HL-60/S4 treated with retinoic acid at 250 ng/mL for 4 days and 3 days (cell line): ENCODE data around the gene ATXN1.

Experiments
- in situ Hi-C: fragments of 300-500 bp; cut with MboI; formaldehyde crosslinking; loops from 2 replicates; pipeline ENCODE4 v1.7.0; 2022; ENCODE audit warnings: low sequenced_read_pairs

Gene ATXN1

DNA sequence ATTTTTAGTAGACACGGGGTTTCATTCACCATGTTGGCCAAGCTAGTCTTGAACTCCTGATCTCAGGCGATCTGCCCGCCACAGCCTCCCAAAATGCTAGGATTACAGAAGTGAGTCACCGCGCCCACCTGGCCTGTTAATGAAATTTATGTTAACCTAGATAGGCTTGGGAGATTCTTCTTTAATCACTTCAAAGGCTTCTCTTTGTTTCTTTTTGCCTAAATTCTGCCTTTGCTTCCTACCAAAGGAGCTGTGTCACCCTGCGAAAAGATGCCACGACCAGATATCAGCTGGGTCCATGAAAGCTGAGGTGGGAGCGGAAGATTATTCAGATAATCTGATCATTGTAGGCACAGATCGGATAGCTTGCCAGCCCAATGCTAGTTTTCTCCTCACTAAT is 447.5 kb downstream of the ATXN1 start:
- in situ Hi-C loops = no loop called here

DNA sequence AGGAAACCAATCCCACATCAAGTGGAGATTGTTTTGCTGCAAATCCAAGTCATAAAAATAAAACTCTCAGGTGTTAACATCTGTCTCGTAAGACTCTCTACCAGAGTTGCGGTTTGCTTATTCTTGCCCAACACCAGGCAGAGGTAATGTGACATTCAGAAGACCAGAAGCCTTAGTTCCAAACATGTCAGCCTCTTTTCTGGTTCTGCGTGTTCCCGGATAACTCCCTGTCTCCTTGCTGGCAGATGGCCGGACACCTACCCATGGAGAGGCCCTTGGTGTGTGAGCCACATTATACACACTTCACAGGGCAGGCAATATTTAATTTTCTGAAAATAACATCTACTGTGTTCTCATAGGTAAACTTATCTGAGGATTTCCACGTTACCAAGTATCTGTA is 449.5 kb downstream of the ATXN1 start:
- in situ Hi-C loops = no loop called here

DNA sequence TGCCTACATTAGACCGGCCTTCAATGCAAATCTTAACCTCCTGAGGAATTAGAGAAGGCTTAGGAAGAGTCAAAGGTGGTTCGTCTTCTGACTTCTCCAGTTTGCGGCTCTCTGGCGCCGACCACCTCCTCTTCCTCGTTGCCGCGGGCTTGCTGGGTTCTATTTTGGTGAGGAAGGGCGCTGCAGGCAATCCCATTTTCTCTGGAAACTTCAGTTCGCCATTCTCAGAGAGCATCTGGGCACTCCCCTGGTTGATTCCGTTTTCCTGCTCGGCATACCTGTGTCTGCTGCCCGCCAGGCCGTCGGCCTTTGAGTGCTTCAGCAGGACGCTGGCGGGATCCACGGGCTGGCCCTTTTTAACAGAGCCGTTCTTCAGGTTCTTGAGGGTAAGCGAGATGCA is 454.9 kb downstream of the ATXN1 start:
- in situ Hi-C loops = no loop called here

DNA sequence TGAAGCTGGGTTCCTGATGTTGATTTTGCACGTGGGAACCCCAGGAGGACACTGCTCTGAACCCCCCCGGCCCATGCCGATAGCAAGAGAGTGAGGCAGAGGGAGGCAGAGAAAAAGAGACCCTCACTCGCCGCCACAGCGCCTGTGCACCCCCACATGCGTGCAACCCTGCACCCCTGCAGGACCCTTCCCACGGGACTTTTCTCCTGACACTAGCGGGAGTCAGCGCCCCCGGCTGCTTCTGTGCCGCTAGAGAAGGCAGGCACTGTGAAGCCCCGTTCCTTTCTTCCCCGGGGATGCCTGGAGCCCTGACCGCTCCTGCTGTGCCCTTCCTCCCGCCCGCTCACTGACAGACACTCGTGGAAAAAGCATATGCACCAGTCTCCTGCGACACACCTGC is 455.5 kb downstream of the ATXN1 start:
- in situ Hi-C loops = no loop called here

DNA sequence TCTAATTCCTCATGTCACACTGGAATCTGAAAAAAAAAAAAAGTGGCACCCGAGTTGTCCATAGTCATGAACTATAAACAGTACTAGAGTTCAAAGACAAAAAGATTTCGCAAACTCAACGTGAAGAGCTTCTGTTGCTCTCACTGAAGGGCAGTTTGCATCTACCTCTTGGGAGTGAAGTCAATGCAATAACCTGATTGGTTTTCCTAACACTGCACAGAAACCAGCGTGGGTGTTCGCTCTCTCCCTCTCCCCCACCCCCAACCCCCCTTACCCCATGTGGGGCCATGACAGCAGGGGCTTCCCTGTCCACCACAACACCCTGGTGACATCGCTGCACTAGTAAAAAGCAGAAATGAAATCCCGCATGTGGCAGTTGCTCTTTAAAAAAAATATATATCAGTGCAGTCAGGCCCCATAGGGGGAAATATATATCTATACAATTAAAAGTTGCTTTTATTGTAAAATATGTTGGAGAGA is 456.0 kb downstream of the ATXN1 start:
- in situ Hi-C loops = no loop called here

DNA sequence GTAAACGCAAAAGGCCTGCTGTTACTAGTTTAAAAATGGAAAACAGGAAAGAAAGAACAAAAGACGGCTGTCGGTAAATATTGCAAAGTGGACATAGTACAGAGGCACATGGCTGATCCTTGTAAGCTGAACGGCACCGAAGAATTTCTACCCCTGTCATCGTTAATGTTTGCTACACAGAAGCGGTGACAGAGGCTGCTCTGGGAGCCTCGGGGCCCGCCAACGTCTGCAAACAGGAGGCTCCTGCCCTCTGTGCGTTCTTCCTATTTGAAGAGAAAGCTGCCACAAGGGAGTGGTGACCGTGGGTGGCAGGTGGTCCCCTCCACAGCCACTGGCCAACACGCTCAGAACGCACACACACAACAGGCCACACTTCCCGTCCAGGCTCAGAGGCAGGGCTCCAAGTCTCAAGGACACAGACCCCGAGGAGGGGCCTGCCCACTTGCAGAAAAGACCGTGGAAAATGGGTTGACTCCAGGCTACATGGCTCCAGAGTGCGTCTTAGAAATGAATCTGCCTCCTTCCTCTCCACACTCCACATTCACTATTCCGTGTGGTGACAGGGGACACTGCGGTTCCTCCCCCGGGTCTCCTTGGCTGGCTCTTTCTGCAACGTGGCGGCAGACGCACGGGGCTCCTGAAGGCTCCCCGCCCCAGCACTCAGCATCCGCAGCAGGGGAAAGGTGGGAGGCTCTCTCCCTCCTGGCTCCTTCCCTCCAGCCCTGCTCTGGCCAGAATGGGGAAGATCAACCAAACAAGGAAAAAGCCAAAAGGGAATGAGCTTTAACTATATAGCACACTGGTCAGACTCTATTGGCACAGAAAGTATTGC is 458.3 kb downstream of the ATXN1 start:
- in situ Hi-C loops = no loop called here

DNA sequence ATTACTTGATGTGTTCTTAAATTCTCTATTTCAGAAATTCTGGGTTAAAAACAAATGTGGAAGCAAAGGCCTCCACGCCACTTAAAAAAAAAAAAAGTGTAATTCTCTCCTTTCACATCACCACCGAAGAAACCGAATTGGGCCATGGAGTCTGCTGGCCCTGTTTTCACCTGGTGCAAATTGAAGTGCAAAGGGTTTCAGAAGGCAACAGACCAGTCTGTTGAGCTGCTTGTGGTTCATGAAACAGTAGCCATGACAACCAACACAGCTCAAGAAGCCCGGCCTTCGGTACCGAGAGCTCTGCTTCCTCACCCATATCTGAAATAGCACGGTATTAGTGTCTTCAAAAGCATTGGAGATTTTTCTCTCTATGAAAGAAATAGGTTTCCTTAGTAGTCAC is 459.7 kb downstream of the ATXN1 start:
- in situ Hi-C loops = no loop called here

DNA sequence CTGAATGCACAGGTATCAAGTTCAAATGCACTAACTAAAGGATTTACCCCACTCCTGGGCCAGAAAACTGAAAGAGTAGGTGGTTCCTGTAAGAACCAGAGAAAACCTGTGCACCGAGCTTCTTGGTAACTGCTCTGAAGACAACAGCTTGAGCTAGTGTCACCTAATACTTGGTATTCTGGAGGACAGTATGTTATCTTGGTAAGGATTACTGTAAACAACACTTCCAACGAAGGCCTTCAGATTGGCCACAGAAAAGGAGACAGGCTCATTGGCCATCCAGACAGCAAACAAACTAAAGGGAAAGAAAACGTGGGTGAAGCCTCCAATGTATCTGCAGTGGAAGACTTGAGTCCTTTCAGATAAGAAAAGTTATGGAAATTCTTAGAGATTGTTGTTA is 461.4 kb downstream of the ATXN1 start:
- in situ Hi-C loops = no loop called here

DNA sequence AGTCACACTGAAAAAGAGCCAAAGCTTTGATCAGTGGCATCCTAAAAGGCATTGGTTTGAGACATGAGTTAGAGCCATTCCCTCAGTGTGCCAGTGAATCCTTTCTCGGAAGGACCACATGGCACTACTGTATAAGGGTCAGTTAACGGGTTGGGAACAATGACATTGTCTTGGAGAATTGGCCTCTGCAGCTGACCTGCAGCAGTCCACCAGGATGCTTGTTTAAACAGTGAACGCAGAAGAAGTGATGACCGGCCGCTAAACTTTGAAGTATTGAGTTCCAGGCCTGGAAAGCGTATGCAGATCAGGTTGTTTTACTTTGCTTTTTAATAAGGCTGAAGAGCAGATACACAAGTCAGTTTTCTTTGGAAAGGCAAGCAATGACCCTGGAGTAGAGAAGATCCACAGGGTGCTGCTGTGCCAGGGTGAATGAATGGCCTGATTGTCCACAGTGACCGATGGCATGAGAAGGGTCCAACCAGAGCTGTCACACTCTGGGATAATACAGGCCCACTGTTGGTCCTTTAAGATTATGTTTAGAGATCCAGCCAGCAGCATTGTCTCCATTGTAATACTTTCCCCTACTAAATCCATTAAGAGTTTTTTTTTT is 465.1 kb downstream of the ATXN1 start:
- in situ Hi-C loops = no loop called here

DNA sequence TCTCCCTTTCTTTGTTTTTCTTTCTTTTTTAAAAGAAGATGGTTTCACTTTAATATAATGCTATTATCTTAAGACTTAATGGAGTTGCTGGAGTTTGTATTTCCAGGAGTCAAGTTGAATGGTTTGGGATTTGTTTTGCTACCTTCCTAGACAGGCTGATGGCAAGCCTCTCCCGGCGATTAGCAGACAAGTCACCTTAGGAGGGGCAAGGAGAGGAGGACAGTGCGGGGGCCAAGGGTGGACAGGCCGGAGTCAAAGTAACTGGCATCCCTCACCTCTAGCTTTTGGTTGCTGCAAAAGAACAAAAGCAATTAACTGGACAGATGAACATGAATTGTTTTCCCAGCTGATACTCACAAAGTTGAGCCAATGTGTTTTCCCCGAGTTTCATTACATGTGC is 465.8 kb downstream of the ATXN1 start:
- in situ Hi-C loops = no loop called here

DNA sequence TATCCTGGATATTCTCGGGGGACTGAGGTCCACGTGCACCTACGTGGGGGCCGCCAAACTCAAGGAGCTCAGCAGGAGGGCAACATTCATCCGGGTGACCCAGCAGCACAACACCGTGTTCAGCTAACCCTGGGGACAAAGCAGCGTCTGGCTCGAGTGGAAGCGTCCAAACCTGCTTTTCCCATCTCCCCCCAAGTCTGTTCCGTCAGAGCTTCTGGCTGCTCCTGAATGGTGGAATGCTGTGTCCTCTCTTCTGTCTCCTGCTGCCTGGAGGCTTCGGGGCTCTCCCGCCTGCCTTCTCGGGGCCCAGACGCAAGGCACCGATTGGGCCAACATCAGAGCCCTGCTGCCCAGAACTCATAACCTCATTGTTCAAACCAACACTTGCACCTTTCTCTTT is 466.2 kb downstream of the ATXN1 start:
- in situ Hi-C loops = no loop called here

DNA sequence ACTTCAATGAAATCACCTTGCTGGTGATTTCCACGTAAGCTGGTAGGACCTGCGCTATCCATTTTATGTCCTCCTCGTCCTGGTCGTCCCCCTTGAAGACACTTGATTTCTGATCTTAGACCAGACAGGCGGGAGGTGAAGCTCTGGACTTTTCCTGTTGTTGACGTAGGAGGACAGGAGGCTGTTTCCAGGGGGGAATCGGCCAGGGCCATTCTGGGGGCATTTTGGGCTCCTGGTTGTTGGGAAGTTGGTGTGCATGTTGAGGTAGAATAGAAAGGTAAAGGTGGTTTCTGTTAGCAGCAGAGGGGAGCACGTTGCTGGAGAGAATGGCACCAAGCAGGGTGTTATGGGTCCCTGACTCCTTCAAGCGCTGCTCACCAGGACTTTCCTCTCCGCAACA is 466.9 kb downstream of the ATXN1 start:
- in situ Hi-C loops = no loop called here

DNA sequence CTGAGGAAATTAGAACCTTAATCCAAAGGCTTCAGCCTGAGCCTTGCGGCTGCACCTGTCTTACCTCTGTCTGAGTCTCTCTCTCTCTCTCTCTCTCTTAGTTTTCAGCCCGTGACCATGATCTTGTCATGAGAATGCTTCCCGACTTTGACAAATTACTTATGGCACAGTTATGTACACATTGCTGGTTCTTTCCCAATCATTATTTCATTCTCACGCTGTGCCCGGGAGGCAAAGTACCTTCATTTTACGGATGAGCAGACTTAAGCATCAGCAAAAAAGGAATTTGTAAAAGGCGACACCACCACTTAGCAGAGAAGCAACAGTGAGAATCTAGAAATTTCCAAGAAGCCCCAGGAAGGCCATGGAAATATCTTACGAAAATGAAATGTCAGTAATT is 468.3 kb downstream of the ATXN1 start:
- in situ Hi-C loops = no loop called here

DNA sequence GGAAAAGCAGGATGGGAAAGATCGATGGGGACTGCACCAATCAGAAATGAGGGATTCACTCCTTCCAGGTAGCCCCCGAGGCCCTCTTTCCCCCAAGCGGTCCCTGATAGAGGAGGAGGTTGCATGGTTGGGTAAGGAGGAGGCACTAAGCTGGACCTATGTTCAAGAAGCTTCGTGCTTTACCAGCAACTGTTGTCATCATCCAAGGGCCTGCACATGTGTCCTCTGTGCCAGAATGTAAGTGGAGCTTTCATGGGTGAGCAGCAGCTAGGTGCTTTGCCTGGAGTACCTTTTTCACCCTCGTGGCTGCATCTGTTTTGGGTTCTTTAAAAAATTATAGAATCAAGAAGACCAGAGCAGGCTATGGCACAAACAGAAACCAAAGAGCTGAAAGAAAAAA is 468.8 kb downstream of the ATXN1 start:
- in situ Hi-C loops = no loop called here

DNA sequence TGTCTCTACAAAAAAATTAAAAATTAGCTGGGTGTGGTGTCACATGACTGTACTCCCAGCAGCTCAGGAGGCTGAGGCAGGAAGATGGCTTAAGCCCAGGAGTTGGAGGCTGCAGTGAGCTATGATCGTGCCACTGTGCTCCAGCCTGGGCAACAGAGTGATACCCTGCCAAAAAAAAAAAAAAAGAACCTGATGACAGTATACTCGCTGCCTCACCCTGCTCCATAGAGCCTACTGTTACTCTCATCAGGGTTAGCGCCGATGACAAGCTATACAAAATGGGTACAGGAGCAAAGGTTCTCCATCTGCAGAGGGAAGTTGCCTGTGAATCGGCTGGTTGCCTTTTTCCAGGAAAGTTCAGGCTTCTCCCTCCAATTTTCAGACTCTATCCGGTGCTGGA is 469.5 kb downstream of the ATXN1 start:
- in situ Hi-C loops = no loop called here

DNA sequence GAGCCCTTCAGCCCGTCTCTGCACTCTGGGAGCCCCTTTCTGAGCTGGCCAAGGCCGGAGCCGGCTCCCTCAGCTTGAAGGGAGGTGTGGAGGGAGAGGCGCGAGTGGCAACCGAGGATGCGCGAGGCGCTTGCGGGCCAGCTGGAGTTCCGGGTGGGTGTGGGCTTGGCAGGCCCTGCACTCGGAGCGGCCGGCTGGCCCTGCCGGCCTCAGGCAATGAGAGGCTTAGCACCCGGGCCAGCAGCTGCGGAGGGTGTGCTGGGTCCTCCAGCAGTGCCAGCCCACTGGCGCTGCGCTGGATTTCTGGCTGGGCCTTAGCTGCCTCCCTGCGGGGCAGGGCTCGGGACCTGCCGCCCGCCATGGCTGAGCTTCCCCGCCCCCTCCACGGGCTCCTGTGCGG is 473.1 kb downstream of the ATXN1 start:
- in situ Hi-C loops = no loop called here

DNA sequence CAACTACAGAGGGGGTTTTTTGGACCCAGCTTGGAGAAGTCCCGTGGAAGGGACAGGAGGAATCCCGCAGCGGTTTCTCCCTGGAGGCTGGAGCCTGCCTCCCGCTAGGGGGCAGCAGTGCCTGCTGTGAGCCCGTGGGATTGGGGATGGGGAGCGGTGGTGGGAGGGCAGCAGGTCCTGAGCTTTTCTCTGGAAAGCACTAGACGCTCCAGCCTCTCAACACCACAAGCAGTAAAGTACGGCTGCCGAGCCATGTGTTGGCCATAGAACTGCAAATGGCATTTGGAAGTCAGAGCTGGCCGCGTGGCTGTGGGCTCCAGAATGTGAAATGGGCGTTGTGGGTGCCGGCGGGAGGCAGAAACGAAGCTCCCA is 475.1 kb downstream of the ATXN1 start:
- in situ Hi-C loops = no loop called here

DNA sequence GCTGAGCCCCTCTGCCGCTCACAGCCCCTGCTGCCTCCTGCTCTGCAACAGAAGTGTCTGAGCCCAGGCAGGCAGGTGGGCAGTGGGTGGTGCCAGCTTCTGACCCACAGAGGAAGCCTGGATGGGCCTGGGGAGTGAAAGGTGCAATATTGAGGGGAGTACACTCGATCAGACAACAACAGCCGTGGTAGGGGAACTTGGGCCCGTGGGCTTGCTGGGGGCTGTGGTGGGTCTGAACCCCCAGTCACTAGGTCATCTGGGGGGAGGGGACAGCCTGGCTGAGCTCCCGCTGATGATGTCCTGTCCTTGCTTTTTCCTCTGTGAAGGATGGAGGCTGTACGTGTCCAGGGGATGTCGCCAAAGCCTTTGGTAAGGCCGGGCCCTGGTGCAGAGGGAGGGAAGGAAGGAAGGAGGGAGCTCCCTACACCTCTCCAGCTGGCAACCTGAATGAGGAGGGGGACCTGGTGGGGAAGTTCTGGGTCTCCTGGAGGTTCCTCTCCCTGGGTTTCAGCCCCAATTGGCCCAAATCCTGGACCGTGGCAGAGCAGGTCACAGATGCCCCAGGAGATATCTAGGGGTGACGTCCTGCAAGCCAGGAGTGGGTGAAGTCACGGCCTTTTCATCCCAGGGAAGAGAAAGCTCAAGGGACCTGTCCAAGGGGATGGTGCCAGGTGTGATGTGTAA is 475.7 kb downstream of the ATXN1 start:
- in situ Hi-C loops = no loop called here

DNA sequence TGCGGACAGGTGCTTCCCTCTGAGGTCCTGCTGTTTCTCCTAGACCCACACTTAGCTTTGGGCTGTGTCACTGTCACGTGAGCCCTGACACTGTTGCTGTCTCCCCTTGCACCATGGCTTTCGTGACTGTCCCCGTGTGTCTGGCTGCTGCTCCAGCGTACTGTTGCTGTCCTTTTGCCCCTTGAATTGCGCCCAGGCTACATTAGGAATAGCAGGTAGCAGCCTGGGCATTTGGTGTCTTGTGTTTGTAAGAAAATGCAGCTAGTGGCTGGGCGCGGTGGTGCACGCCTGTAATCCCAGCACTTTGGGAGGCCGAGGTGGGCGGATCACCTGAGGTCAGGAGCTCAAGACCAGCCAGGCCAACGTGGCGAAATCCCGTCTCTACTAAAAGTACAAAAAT is 476.8 kb downstream of the ATXN1 start:
- in situ Hi-C loops = no loop called here

DNA sequence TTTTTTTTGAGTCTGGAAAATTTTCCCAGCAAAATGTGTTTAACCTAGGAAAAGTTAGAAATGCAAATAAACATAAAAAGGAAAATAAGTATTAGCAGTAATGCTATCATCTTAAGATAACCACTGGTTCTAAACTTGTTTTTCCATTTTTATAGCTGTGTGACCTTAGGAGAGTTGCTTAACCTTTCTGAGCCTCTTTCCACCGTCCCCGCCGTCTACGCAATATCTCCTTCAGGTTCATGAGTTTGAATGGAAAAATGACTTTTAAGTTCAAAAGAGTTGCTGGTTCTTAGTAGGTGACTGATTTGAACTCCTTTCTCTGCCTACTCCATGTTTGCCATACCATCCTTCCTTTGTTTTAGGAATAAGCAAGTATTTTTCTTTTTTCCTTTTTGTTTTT is 478.9 kb downstream of the ATXN1 start:
- in situ Hi-C loops = no loop called here

DNA sequence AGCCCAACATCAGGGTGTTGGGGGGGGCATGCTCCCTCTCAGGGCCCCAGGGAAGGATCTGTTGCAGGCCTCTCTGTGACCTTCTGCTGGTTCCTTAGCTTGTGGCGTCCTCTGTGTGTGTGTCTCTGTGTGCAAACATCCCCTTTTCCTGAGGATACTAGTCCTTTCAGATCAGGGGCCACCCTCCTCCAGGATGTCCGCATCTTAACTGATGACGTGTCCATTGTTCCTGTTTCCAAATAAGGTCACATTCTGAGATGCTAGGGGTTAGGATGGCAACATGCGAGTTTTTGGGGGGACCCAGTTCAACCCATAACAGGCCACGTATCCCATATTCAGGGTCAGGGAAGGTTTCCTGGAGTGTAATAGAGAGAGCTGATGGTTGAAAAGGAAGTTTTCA is 482.0 kb downstream of the ATXN1 start:
- in situ Hi-C loops = no loop called here

DNA sequence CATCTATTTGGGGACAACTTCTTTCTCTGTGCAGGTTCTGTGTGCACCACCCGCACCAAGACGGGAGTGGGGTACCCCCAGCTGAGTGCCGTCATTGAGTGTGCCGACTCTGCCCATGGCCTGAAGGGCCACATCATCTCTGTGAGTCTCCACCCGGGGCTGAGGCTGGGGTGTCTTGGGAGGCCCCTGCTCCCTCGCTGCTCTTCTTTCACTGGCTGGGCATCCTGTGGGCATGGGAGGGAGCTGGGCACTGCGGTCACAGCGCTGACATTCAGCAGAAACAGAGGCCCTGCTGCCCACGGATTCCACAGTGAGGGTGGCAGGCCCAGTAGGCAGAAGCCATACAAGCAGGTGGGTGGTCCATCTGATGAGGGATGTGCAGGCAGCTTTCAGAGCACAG is 482.5 kb downstream of the ATXN1 start:
- in situ Hi-C loops = no loop called here
